Subcutaneous adipose tissue (tissue), 4 donors: ENCODE data around the gene KCNIP4. TPM values are rescaled to one million over a fixed set of nuclear protein-coding genes. Genes with fewer than 3 reads are reported as not detected.

Experiments used
- total RNA-seq, 4 donors: library from RNA; depleted of rRNA; stranded (reverse); fragments of >200 nt; gene quantifications; one replicate each; pipeline ENCODE4 v1.1.0, GENCODE V29; 2016
- TF ChIP-seq, protein P1 (sequence below): fragments of 450-650 bp; IDR thresholded peaks from one replicate; pipeline ENCODE4 v1.5.1; 2016; ENCODE audit warnings: low read depth, mild to moderate bottlenecking, control low read depth, antibody characterized with exemption, moderate library complexity

The KCNIP4 gene
- total RNA-seq, 4 donors from 2014 or later = 0.34 TPM; not detected in 3

DNA sequence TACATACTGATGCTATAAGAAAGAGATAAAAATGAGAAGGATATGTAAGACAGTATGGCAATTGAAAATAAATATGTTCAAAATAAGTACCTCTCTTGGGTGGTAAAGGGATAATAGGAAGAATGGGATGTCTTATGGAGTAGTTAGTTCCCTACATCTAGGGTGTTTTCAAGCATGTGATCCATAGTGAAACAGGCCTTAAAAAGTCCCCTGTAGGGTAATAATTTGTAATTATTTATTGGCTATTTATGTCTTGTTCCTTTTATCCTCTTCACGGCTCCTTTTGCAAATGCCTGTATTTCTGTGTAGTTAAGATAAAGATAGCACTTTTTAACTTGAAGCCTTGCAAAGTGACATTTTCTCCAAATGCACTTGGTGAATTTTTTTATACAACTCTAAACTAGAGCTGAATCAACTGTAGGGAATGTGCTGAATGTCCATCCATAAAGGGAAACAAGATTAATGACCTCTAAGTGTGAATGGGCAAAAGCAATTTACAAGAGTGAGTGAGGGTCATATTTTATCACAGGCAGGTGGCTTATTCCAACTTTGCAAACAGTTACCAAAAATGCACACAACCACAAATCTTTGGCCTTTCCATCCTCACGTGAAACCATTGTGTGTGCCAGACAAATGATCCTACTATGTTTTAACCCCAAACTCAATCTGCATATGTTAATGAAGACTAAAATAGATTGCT is 299.0 kb downstream of the KCNIP4 start:
- TF ChIP-seq, protein P1, sequence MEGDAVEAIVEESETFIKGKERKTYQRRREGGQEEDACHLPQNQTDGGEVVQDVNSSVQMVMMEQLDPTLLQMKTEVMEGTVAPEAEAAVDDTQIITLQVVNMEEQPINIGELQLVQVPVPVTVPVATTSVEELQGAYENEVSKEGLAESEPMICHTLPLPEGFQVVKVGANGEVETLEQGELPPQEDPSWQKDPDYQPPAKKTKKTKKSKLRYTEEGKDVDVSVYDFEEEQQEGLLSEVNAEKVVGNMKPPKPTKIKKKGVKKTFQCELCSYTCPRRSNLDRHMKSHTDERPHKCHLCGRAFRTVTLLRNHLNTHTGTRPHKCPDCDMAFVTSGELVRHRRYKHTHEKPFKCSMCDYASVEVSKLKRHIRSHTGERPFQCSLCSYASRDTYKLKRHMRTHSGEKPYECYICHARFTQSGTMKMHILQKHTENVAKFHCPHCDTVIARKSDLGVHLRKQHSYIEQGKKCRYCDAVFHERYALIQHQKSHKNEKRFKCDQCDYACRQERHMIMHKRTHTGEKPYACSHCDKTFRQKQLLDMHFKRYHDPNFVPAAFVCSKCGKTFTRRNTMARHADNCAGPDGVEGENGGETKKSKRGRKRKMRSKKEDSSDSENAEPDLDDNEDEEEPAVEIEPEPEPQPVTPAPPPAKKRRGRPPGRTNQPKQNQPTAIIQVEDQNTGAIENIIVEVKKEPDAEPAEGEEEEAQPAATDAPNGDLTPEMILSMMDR = no peak

DNA sequence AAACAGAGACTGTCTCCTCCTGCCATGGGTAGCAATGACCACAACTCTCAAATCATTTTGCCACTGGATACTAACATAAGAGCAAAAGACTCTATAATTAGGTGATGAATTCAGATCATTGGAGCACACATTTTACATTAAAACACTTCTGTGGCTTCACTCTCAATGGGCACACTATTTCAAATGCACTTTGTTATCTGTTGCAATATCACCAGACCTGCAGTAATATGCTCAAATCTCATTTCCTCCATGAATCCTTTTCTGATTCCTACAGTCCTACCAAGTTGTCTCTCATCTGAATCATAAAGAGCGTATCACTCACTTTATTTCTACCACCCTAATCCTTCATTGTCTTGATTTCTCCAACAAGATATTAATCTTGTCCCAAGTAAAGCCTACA is 302.8 kb downstream of the KCNIP4 start:
- TF ChIP-seq, protein P1 = no peak

DNA sequence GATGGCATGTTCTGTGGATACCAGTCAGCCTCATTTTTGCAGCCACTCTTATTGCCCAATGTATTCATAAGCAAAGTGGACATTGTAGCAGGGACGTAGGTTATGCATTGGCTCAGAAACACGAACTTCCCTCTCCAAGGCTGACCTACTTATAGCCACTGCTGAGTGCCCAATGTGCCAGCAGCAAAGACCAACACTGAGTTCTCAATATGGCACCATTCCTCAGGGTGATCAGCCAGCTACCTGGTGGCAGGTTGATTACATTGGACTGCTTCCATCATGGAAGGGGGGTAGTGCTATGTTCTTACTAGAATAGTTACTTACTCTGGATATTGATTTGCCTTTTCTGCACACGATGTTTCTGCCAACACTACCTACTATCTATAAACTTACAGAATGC is 306.9 kb downstream of the KCNIP4 start:
- TF ChIP-seq, protein P1 = no peak

DNA sequence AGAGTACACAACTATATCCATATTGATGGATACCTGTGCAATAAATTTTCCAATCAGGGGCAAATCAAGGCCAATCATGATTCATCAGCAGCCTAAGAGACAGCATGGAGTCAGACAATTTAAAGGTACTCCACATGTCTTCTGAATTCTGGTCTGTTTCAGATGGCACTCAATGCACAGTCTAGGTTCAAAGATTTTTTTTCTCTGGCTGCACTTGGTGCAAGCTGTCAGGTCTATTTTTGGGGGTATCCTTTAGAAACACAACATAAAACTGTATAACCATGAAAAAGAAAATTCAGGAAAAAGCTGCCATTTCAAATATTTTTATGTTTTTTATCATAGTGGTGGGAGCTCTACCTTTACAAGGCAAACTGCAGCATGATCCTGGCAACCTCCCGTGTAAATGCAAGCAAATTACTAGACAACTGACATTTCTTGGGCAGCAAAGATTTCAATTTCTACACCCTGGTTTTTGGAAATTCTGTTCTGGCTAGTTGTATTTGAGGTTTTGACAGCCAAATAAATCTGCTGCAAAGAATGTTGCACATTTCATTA is 310.3 kb downstream of the KCNIP4 start:
- TF ChIP-seq, protein P1 = no peak

DNA sequence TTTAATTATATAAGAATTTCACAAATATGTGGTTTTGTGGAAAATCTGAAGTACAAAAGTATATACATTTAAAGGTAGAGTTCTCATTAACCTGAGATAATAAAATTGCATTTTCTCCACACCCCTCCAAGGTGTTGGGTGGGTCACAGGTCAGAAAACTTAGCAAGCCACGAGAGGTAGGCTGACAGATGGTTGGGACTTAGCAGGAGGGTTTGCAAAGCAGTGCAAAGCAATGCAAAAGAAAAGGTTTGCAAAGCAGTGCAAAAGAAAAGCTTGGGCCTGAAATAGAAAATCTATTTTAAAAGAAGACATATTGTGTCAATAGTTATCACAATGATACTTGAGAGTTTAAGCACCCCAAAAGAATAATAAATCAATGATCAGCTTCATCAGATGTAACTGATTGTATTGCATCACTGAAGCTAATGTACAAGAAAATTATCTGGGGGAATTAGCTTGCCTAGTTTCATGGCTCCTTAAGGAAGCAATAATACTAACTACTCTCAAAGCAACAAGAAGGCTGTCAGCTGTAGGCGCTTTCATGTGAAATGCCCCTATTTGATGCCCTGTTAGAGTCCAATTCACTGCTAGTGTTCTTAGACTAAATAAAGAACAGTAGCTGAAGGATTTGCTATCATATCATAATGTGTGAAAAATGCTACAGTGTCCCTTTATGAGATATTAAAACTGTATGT is 319.5 kb downstream of the KCNIP4 start:
- TF ChIP-seq, protein P1 = no peak

DNA sequence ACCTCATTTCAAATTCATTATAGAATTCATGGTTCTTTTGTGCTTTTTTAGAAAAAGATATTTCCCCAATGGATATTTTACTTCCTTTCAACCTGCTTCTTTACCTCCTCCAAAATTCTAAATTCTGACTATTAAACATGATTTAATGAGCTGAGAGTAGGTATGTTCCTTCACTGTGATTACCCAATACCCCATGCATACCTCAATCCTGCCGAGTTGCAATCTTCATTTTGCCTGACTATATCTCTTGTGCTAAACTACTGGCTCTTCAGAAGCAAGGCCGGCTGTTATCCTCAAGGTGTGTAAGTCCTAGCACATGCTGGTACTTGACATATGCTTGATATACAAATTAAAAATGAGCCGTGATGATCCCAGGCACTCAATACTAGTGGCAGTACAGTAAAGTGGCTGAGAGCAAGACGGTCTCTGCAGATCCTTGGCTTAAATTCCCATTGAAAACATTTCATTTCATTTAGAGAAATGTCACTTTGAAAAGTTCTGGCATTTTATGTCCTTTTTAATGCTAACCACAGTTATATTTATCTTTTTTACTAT is 320.4 kb downstream of the KCNIP4 start:
- TF ChIP-seq, protein P1 = no peak

DNA sequence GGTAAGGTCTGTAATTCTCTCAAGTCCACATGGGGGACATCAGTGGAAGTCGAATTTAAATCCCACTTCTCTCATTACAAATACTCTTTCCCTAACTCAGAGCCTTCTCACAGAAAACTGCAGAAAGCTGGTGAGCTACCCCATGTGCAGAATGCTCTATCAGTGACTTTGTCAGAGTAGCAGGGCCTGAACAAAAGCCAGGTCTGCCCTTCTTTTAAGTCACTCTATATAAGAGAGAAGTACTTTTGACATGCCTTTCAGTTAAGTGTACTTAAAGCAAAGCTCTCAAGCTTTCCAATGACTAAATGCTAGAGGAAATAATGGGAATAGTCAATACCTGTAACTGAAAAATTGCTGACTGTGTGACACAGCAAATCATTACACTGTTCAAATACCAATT is 323.1 kb downstream of the KCNIP4 start:
- TF ChIP-seq, protein P1 = no peak
